Peyer's patch (tissue), 4 donors: ENCODE measurements around the gene TSR1. TPM values are rescaled to one million over a fixed set of nuclear protein-coding genes. Genes with fewer than 3 reads are reported as not detected.
A peak's percentile ranks its signal among the peaks of the same experiment; 100 is the strongest.

Experiments used
- DNase-seq, 3 donors: peaks; one replicate each; pipeline ENCODE4 v3.0.0-alpha.2; 2017 to 2019
- H3K27ac ChIP-seq, 4 donors: fragments of 200-600 bp; sonication (generic); one replicate each; pipeline ENCODE4 v1.5.1; 2016 to 2019
- H3K27me3 ChIP-seq, 2 donors: fragments of 200-600 bp; sonication (generic); one replicate each; pipeline ENCODE4 v1.5.1; 2019
- H3K36me3 ChIP-seq, 3 donors: fragments of 200-600 bp; sonication (generic); one replicate each; pipeline ENCODE4 v1.5.1; 2016 to 2019
- H3K4me1 ChIP-seq, 4 donors: fragments of 200-600 bp; sonication (generic); one replicate each; pipeline ENCODE4 v1.5.1; 2016 to 2019
- H3K4me3 ChIP-seq, 4 donors: fragments of 200-600 bp; sonication (generic); 1 replicate in 3 of 4; 2 replicates in 1 of 4; pipeline ENCODE4 v1.5.1; 2016 to 2019; ENCODE audit warnings: mild to moderate bottlenecking in 1 of 4
- H3K9me3 ChIP-seq, 4 donors: fragments of 200-600 bp; sonication (generic); one replicate each; pipeline ENCODE4 v1.5.1; 2016 to 2019; ENCODE audit warnings: mild to moderate bottlenecking in 1 of 4
- CTCF ChIP-seq, 6 experiments: fragments of 450-650 bp in 4 of 6; fragments of 200-600 bp in 2 of 6; sonication (generic) in 1 of 6; IDR thresholded peaks; one replicate each; pipeline ENCODE4 v1.5.1; 2017 to 2019; ENCODE audit warnings: antibody characterized with exemption in 6 of 6, mild to moderate bottlenecking in 3 of 6, moderate library complexity in 1 of 6
- POLR2A ChIP-seq, 2 donors: fragments of 450-650 bp; IDR thresholded peaks; one replicate each; pipeline ENCODE4 v1.5.1; 2017; ENCODE audit warnings: antibody characterized with exemption in 2 of 2, mild to moderate bottlenecking in 2 of 2, moderate library complexity in 2 of 2
- total RNA-seq, 4 donors: library from RNA; depleted of rRNA; stranded (reverse); fragments of >200 nt; gene quantifications; one replicate each; pipeline ENCODE4 v1.1.0, GENCODE V29; 2016

The TSR1 gene
- total RNA-seq, 4 donors from 2014 or later = 5.6 to 87.5 (median 28.6) TPM

DNA sequence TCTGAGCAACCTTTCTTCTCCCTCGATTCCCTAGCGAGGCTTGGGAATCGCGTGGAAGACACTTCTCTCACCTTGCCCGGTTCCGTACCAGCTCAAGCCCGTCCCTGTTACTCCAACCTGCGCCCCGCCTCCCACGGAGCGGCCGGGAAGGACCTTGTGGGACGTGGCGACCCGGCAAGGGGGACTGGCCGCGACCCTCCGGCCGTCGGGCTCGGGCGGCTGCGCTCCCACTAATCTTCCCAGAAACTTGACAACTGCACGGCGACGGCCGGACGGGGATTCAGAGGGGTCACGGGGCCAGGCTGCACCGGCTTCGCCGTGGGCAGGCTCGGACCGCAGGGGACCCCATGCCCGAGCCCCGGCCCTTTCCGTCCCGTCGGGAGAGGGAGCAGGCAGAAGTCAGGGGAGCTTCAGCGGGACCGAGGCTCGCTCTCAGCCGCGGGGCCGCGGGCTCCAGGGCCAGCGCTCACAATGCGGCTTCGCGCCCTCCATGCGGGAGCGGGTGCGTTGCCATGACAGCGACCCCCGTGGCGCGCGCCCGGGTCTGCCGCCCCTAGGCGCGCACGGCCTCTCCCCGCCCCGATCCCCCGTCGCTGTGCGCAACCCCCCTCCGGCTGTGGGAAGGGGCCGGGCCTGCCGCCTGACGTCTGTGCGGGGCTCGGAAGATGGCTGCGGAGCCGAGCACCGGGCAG is 741 bp upstream of the TSR1 start, which contains the start of gene SGSM2:
TSS of gene SGSM2 (plus strand) at position 650 of the 692 bp plus-strand sequence. CDS start 188 bp downstream, outside the sequence.
- H3K27ac ChIP-seq = peak within 1 kb of the TSS; percentile 80 to 88 (median 85)
- DNase-seq = peak; percentile 50 to 78 (median 71)
- TF ChIP-seq POLR2A (IDR thresholded peaks at IDR 0.05) = no peak
- no peak for TF ChIP-seq CTCF (IDR thresholded peaks at IDR 0.05)
- H3K4me1 ChIP-seq = peaks cover 0 to 17% (median 6%) of the 10 kb centered on the region in 4 donors
- peak within 1 kb of the TSS; percentile 85 to 97 (median 96) for H3K4me3 ChIP-seq
- H3K27me3 ChIP-seq = no peaks in the 10 kb centered on the region
- no peaks in the 10 kb centered on the region for H3K9me3 ChIP-seq
- H3K36me3 ChIP-seq = peaks cover 0 to 30% (median 0%) of the 10 kb centered on the region in 3 donors

GRCh38 chr17:2335726-2336214 is 487 bp downstream of the TSR1 start:
- Histone ChIP-seq H3K36me3 (peaks cover 0 to 39% (median 0%) of the 10 kb centered on the region in 3 donors), H3K9me3 (no peaks in the 10 kb centered on the region), H3K4me1 (peaks cover 0 to 17% (median 6%) of the 10 kb centered on the region in 4 donors), H3K4me3 (peak overlapping the region; percentile 85 to 97 (median 96)), H3K27ac (peak overlapping the region; percentile 80 to 88 (median 85)), H3K27me3 (no peaks in the 10 kb centered on the region)
- no peak for DNase-seq
- TF ChIP-seq POLR2A (IDR thresholded peaks at IDR 0.05) = no peak
- no peak for TF ChIP-seq CTCF (IDR thresholded peaks at IDR 0.05)

DNA sequence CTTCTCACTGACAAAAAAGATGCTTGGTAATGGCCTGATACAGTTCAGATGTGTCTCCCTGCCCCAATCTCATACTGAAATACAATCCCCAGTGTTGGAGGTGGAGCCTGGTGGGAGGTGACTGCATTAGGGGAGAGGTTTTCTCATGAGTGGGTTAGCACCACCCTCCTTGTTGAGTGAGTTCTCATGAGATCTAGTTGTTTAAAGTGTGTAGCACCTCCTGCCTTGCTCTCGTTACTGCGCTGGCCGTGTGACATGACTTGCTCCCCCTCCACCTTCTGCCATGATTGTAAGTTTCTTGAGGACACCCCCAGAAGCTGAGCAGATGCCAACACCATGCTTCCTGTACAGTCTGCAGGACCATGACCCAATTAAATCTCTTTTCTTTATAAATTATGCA is 5.0 kb downstream of the TSR1 start:
- DNase-seq = no peak
- H3K4me1 ChIP-seq = peaks cover 0 to 11% (median 6%) of the 10 kb centered on the region in 4 donors
- H3K27me3 ChIP-seq = no peaks in the 10 kb centered on the region
- no peak for TF ChIP-seq CTCF (IDR thresholded peaks at IDR 0.05)
- TF ChIP-seq POLR2A (IDR thresholded peaks at IDR 0.05) = no peak
- H3K4me3 ChIP-seq = no peak overlapping the region
- H3K36me3 ChIP-seq = peaks cover 0 to 79% (median 0%) of the 10 kb centered on the region in 3 donors
- no peak overlapping the region for H3K27ac ChIP-seq
- no peaks in the 10 kb centered on the region for H3K9me3 ChIP-seq

GRCh38 chr17:2323629-2324314 is 12.5 kb downstream of the TSR1 start:
- Histone ChIP-seq H3K4me1 (no peaks in the 10 kb centered on the region), H3K27me3 (no peaks in the 10 kb centered on the region), H3K4me3 (no peak overlapping the region), H3K36me3 (peaks cover 0 to 79% (median 0%) of the 10 kb centered on the region in 3 donors), H3K9me3 (no peaks in the 10 kb centered on the region), H3K27ac (no peak overlapping the region)
- DNase-seq = no peak
- TF ChIP-seq CTCF (IDR thresholded peaks at IDR 0.05) (no peak), POLR2A (IDR thresholded peaks at IDR 0.05) (no peak)

GRCh38 chr17:2321399-2321798 is 14.9 kb downstream of the TSR1 start:
- H3K4me1 ChIP-seq = no peaks in the 10 kb centered on the region
- H3K27me3 ChIP-seq = no peaks in the 10 kb centered on the region
- TF ChIP-seq POLR2A (IDR thresholded peaks at IDR 0.05) (no peak), CTCF (IDR thresholded peaks at IDR 0.05) (no peak)
- peaks cover 0 to 58% (median 0%) of the 10 kb centered on the region in 3 donors for H3K36me3 ChIP-seq
- H3K4me3 ChIP-seq = no peak overlapping the region
- DNase-seq = no peak
- no peak overlapping the region for H3K27ac ChIP-seq
- H3K9me3 ChIP-seq = no peaks in the 10 kb centered on the region
